AG10803 (cell line): ENCODE data around the gene EXOC1.

ENCODE experiments used
- DNase-seq: peaks from one replicate; pipeline ENCODE4 v3.0.0; 2010; ENCODE audit warnings: low read depth
- H3K4me3 ChIP-seq: 2 replicates; pipeline ENCODE4 v1.5.1; 2011; ENCODE audit warnings: mild to moderate bottlenecking, low read length, control low read depth
- TF ChIP-seq, protein P1 (sequence below): conservative IDR thresholded peaks from 2 replicates; pipeline ENCODE4 v1.5.1; 2011; ENCODE audit warnings: mild to moderate bottlenecking, low read length, control low read depth, inconsistent platforms

Gene EXOC1, protein sequence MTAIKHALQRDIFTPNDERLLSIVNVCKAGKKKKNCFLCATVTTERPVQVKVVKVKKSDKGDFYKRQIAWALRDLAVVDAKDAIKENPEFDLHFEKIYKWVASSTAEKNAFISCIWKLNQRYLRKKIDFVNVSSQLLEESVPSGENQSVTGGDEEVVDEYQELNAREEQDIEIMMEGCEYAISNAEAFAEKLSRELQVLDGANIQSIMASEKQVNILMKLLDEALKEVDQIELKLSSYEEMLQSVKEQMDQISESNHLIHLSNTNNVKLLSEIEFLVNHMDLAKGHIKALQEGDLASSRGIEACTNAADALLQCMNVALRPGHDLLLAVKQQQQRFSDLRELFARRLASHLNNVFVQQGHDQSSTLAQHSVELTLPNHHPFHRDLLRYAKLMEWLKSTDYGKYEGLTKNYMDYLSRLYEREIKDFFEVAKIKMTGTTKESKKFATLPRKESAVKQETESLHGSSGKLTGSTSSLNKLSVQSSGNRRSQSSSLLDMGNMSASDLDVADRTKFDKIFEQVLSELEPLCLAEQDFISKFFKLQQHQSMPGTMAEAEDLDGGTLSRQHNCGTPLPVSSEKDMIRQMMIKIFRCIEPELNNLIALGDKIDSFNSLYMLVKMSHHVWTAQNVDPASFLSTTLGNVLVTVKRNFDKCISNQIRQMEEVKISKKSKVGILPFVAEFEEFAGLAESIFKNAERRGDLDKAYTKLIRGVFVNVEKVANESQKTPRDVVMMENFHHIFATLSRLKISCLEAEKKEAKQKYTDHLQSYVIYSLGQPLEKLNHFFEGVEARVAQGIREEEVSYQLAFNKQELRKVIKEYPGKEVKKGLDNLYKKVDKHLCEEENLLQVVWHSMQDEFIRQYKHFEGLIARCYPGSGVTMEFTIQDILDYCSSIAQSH

DNA sequence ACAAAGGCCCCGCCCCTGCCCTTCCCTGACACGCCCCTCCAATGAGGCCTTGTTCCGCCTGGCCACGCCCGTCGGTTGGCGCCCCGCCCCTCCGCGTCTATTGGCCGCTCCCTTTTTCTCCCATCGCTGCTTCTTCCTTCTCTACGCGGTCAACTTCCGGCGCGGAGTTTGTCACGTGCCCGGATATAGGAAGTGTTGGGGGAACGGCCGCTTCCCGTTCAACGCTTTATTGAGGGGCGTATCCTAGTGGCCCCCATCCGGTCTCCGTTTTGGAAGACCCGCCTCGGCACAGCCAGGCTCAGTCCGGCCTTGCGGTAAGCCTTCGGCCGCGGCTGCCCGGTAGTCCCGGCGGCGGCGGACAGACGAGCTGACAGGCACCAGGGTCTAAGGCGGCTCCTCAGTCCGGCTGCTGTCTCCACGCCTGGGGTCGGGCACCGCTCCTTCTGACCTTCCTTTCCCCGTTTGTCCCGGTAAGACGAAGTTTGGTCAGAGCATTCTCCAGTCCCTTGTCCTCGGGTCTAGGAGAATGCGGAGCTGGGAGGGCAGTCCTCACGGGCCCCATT is at the start of gene EXOC1:
EXOC1 (plus strand) TSS at position 165 of the 563 bp plus-strand sequence. CDS start 4,676 bp downstream, outside the sequence.
- H3K4me3 ChIP-seq = peak within 1 kb of the TSS; percentile 94
- DNase-seq = peak; percentile 95
- TF ChIP-seq, protein P1, sequence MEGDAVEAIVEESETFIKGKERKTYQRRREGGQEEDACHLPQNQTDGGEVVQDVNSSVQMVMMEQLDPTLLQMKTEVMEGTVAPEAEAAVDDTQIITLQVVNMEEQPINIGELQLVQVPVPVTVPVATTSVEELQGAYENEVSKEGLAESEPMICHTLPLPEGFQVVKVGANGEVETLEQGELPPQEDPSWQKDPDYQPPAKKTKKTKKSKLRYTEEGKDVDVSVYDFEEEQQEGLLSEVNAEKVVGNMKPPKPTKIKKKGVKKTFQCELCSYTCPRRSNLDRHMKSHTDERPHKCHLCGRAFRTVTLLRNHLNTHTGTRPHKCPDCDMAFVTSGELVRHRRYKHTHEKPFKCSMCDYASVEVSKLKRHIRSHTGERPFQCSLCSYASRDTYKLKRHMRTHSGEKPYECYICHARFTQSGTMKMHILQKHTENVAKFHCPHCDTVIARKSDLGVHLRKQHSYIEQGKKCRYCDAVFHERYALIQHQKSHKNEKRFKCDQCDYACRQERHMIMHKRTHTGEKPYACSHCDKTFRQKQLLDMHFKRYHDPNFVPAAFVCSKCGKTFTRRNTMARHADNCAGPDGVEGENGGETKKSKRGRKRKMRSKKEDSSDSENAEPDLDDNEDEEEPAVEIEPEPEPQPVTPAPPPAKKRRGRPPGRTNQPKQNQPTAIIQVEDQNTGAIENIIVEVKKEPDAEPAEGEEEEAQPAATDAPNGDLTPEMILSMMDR = no peak

DNA sequence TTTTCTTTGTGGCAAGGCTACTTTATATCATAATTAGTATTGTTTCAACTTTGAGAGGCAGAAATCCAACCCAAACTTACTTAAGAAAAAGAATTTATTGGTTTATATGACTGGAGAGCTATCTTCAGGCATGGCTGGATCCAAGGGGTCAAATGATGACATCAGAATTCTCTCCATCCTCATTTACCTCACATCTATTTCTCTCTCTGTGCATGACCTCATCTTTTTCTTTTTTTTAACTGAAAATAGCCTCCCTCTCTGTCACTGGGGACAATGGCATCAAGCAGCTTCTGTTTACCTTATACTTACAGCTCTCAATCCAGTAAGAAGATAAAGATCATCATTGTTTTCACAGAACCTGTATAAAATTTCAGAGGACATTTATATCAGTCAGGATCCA is 45.9 kb upstream of the EXOC1 start:
- H3K4me3 ChIP-seq = no peak overlapping the region
- DNase-seq = no peak

DNA sequence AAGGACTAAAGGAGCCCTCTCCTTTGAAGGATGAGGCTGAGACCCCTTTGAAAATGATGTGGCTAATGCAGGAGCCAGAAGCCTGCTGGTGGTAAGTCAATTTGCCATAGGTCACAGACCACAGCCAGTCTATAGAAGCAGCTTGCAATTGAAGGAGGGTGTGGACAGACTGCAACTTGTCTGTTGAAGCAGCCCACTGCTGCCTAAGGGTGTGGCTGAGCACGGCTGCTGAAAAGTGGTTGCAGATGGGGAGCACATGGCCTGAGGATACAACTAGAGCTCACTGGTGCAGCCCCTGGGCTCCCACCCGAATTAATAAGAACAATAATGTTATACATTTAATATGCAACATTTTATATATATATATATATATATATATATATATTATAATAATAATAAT is 45.3 kb upstream of the EXOC1 start:
- no peak overlapping the region for H3K4me3 ChIP-seq
- no peak for DNase-seq
- TF ChIP-seq, protein P1 = no peak

More for the DNA sequence above, 45.9 kb upstream of the EXOC1 start:
- TF ChIP-seq, protein P1 = no peak

- H3K4me3 ChIP-seq = no peak overlapping the region
- no peak for DNase-seq
- TF ChIP-seq, protein P1 = no peak
Observed at GRCh38 chr4:55808632-55809031, 44.8 kb upstream of the EXOC1 start.

DNA sequence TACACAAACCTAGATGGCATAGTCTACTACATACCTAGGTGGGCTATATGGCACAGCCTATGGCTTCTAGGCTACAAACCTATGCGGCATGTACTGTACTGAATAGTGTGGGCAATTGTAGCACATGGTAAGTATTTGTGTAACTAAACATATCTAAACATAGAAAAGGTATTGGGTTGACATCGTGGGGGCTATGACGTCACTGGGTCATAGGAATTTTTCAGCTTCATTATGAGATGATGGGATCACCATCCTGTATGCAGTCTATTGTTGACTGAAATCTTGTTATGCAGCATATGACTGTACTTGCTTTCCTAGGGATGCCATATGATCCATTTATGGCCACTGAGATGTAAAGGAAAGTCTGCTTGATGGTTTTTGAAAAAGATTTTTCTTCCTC is 35.8 kb upstream of the EXOC1 start:
- no peak for DNase-seq
- TF ChIP-seq, protein P1 = no peak
- no peak overlapping the region for H3K4me3 ChIP-seq

DNA sequence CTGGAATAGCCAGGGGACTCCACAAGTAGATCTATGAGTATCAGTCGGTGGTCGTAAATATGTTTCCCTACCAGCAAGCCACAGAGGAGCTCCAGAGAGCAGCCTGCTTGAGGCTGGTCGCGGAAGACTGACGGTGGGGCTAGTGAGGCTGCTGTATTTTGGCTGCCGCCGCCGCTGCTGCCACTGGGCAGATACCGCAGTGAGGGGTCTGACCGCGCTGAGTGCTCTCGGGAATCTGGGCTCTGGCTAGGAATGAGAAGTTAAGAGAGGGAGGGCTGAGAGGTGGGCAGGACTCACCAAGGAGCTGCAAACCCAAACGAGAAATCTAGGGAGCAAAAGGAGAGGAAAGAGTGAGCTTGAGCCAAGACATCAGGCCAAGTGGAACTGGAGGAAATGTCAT is 33.8 kb upstream of the EXOC1 start, which contains the start of gene EXOC1L:
EXOC1L (plus strand) TSS at position 157 of the 400 bp plus-strand sequence; CDS start at position 394, 237 bp downstream.
- DNase-seq = no peak
- peak within 1 kb of the TSS; percentile 16 for H3K4me3 ChIP-seq
- TF ChIP-seq, protein P1 = no peak
